Gastrocnemius medialis (tissue), 4 donors: ENCODE measurements around the gene IL4R.

Source experiments
- CTCF ChIP-seq, 5 experiments: fragments of 450-650 bp in 3 of 5; fragments of 200-600 bp in 2 of 5; sonication (generic) in 2 of 5; IDR thresholded peaks in 4 of 5; conservative IDR thresholded peaks in 1 of 5; 1 replicate in 4 of 5; 2 replicates in 1 of 5; pipeline ENCODE4 v1.5.1; 2016 to 2019; ENCODE audit warnings: antibody characterized with exemption in 5 of 5, mild to moderate bottlenecking in 3 of 5, moderate library complexity in 3 of 5
- POLR2A ChIP-seq, 2 donors: fragments of 450-650 bp; IDR thresholded peaks; one replicate each; pipeline ENCODE4 v1.6.1; 2017; ENCODE audit warnings: antibody characterized with exemption in 2 of 2, mild to moderate bottlenecking in 2 of 2, moderate library complexity in 2 of 2

- TF ChIP-seq CTCF (IDR thresholded peaks at IDR 0.05 in 4 of 5, conservative IDR thresholded peaks at IDR 0.05 in 1 of 5), result no peak
- no peak for TF ChIP-seq POLR2A (IDR thresholded peaks at IDR 0.05)
These were observed 68.4 kb downstream of the IL4R start for GRCh38 chr16:27381974-27382855.
